ENCODE data around the gene KLHL10. TPM values are rescaled to one million over a fixed set of nuclear protein-coding genes. Genes with fewer than 3 reads are reported as not detected.
A peak's percentile ranks its signal among the peaks of the same experiment; 100 is the strongest.

KLHL10 gene
- polyA plus RNA-seq, 1 of the 3 experiments (the other 2 are of a cell fraction), result 0.02 TPM

GRCh38 chr17:41812381-41813151 lies 25.1 kb upstream of the KLHL10 start, which contains the start of gene FKBP10:
Gene FKBP10 (plus strand): TSS chr17:41813004. CDS start chr17:41813035, 31 bp downstream.
- H3K79me2 ChIP-seq (ENCODE audit: insufficient read depth), result peaks cover 79% of the 10 kb centered on the region
- whole genome bisulfite sequencing (ENCODE audit: low lambda C conversion rate), result 1% methylated on average over 32 of the region's 35 CpGs
- H3F3A ChIP-seq (replicated peaks; ENCODE audit: insufficient read depth), result no peaks in the 10 kb centered on the region
- peaks cover 2 to 10% of the 10 kb centered on the region in 2 experiments for H3K36me3 ChIP-seq (replicated peaks in 1 of 2; ENCODE audit: control insufficient read depth in 1 of 2, insufficient read depth in 2 of 2, low read length in 1 of 2)
- peak; percentile 97 for DNase-seq
- POLR2A ChIA-PET, result interaction anchor here (1.0 to 2.4 kb wide), 3 partner anchors 35 to 124 kb away, joined by 3 to 12 read pairs (median 11); partner anchors contain the start of genes EIF1 and KLHL11
- H3K4me3 ChIP-seq (ENCODE audit: low read depth in 2 of 2, low read length in 1 of 2), result peak within 1 kb of the TSS; percentile 75 to 93
- H4K20me1 ChIP-seq (ENCODE audit: insufficient read depth), result peaks cover 17% of the 10 kb centered on the region
- H3K9me3 ChIP-seq, result no peaks in the 10 kb centered on the region
- peaks cover 15 to 24% of the 10 kb centered on the region in 2 experiments; a peak in 2 of 4 replicates for H3K4me1 ChIP-seq (ENCODE audit: control insufficient read depth in 1 of 2, insufficient read depth in 2 of 2, low read depth in 1 of 2, low read length in 1 of 2)
- H3K9ac ChIP-seq, result peak within 1 kb of the TSS; percentile 87
- CTCF ChIA-PET, result interaction anchor here (0.8 to 20.2 kb wide), 9 partner anchors 10 to 99 kb away, joined by 3 to 405 read pairs (median 5); partner anchors contain the start of genes HAP1, JUP and KLHL11
- peak within 1 kb of the TSS; percentile 92 for H2AFZ ChIP-seq (ENCODE audit: low read depth)
- peak within 1 kb of the TSS; percentile 99 for H3K4me2 ChIP-seq
- H3K9me2 ChIP-seq, result no peaks in the 10 kb centered on the region
- H3K27ac ChIP-seq (ENCODE audit: low read depth in 2 of 2, low read length in 1 of 2), result peak within 1 kb of the TSS; percentile 80 to 87
- no peaks in the 10 kb centered on the region for H3K27me3 ChIP-seq (ENCODE audit: insufficient read depth)
- peak; percentile 14; the same call in 1 of the 2 replicates for TF ChIP-seq TAF1 (IDR thresholded peaks at IDR 0.05; ENCODE audit: borderline replicate concordance, low read depth, low read length)
- TF ChIP-seq NFIC (IDR thresholded peaks at IDR 0.05; ENCODE audit: borderline replicate concordance), result peak; percentile 14; the same call in 1 of the 2 replicates
- peak; percentile 37; the same call in 1 of the 2 replicates for TF ChIP-seq RFX5 (IDR thresholded peaks at IDR 0.05; ENCODE audit: low read length)
- peak; percentile 36 for TF ChIP-seq PBX3 (IDR thresholded peaks at IDR 0.05)
- TF ChIP-seq ELF1 (IDR thresholded peaks at IDR 0.05), result 0 out of 2 replicates have a peak, but pooled peaks have one; percentile 3
- no peak for TF ChIP-seq SMC3 (IDR thresholded peaks at IDR 0.05; ENCODE audit: low read depth, low read length)
- peak; percentile 97 for TF ChIP-seq CHD2 (IDR thresholded peaks at IDR 0.05; ENCODE audit: low read length, partially characterized antibody)
- no peak for TF ChIP-seq RCOR1 (IDR thresholded peaks at IDR 0.05; ENCODE audit: low read length)
- TF ChIP-seq MXI1 (IDR thresholded peaks at IDR 0.05; ENCODE audit: low read depth, low read length), result peak; percentile 95
- 0 out of 2 replicates have a peak, but pooled peaks have one; percentile 46 for TF ChIP-seq ZBTB33 (IDR thresholded peaks at IDR 0.05; ENCODE audit: borderline replicate concordance, low read depth)
- TF ChIP-seq RAD21 (IDR thresholded peaks at IDR 0.05; ENCODE audit: low read length), result no peak
- TF ChIP-seq USF1 (IDR thresholded peaks at IDR 0.05; ENCODE audit: borderline replicate concordance, low read depth), result peak; percentile 44; the same call in 1 of the 2 replicates
- TF ChIP-seq GABPA (IDR thresholded peaks at IDR 0.05; ENCODE audit: low read depth), result peak; percentile 62
- peak in 1 of 2 experiments; percentile 35; a peak in 1 of 4 replicates for TF ChIP-seq EP300 (IDR thresholded peaks at IDR 0.05; ENCODE audit: borderline replicate concordance in 1 of 2, low read depth in 1 of 2, low read length in 1 of 2)
- no peak; the same call in 1 of the 2 replicates for TF ChIP-seq FOSL2 (IDR thresholded peaks at IDR 0.05; ENCODE audit: borderline replicate concordance, low read depth)
- peak; percentile 99 for TF ChIP-seq MAX (IDR thresholded peaks at IDR 0.05; ENCODE audit: low read depth)
- no peak for TF ChIP-seq RXRA (IDR thresholded peaks at IDR 0.05; ENCODE audit: borderline replicate concordance, low read depth)
- TF ChIP-seq REST (IDR thresholded peaks at IDR 0.05; ENCODE audit: low read depth, low read length), result no peak
- no peak for TF ChIP-seq GATA2 (CRISPR knock-in tag; IDR thresholded peaks at IDR 0.05)
- TF ChIP-seq CTCF (IDR thresholded peaks at IDR 0.05), result no peak
- no peak for TF ChIP-seq FOXJ3 (CRISPR knock-in tag; IDR thresholded peaks at IDR 0.05)
- TF ChIP-seq MEF2A (IDR thresholded peaks at IDR 0.05; ENCODE audit: borderline replicate concordance, low read depth), result no peak

Data from SK-N-SH (cell line).